ENCODE measurements around the gene PAX2.

DNA sequence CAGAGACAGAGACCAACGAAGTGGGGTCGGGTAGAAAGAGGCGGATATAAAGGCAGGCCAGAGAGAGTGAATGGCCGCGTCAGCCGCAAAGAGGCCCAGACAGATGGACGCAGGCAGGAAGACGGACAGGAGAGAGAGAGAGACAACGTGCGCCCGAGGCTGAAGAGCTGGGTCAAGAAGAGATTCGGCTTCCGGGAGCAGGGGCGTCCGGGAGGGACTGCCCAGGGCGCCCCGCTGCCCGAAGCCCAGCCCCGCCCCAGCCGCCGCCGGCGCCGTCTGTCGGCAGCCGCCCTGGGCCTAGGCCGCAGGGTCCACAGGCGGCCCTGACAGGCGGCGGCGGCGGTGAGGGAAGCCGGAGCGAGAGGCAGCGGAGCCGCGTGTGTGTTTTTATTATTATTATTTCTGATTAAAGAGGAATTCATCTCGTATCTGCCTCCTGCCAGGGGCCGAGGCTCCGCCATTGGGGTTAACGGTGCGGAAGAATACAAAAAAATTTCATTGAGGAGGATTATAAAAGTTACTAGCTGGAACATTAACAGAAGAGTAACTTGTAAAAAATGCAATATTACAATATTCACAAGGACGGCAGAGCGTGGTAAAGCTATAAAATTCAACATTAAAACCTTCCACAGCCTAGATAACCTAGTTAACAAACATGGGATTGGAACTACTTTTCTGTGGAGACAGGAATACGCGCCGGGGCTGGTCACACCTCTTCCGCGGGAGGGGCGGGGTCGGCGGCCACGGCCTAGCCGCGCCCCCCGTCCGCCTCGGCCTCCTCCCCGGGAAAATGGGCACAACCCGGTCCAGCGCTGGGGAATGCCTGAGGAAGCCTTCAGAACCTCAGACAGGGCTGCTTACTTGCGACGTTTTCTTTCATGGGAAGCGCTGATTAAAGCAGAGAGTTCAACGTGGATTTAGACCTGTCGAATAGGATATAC lies 29.7 kb upstream of the PAX2 start:
- TF ChIP-seq CTCF (IDR thresholded peaks at IDR 0.05; ENCODE audit: low read length) (no peak), EZH2phosphoT487 (IDR thresholded peaks at IDR 0.05; ENCODE audit: low read length) (no peak)
